Lower leg skin (tissue), 4 donors: ENCODE measurements around the gene FBXO38. TPM values are rescaled to one million over a fixed set of nuclear protein-coding genes. Genes with fewer than 3 reads are reported as not detected.

Source experiments
- DNase-seq, 2 donors: peaks; one replicate each; pipeline ENCODE4 v3.0.0-alpha.2; 2019; ENCODE audit warnings: low spot score in 2 of 2
- H3K4me3 ChIP-seq: fragments of 200-600 bp; sonication (generic); 2 replicates; pipeline ENCODE4 v1.5.1; 2017; ENCODE audit warnings: mild to moderate bottlenecking, low read depth; ENCODE audit not compliant: poor library complexity, severe bottlenecking
- POLR2A ChIP-seq, 2 donors: fragments of 450-650 bp; IDR thresholded peaks; one replicate each; pipeline ENCODE4 v1.6.1; 2016 to 2017; ENCODE audit warnings: antibody characterized with exemption in 2 of 2, mild to moderate bottlenecking in 1 of 2, moderate library complexity in 1 of 2
- WGBS, 2 donors: methylation state at CpG; one replicate each; pipeline ENCODE4 v1.1.5; 2018; 5-methylcytosine and 5-hydroxymethylcytosine counted together
- intact Hi-C: fragments of 100-400 bp; cut with DNase I; formaldehyde crosslinking; loops from one replicate; pipeline ENCODE4 v1.15.0; 2023; ENCODE audit warnings: low total_unique reads
- total RNA-seq, 4 donors: library from RNA; depleted of rRNA; stranded (reverse); fragments of >200 nt; gene quantifications; one replicate each; pipeline ENCODE4 v1.1.0, GENCODE V29; 2016
- TF ChIP-seq, protein P1 (sequence below), 3 donors: fragments of 450-650 bp; IDR thresholded peaks; one replicate each; pipeline ENCODE4 v1.5.1; 2016; ENCODE audit warnings: antibody characterized with exemption in 3 of 3, mild to moderate bottlenecking in 3 of 3, moderate library complexity in 2 of 3

FBXO38 gene
- total RNA-seq, 4 donors from 2014 or later = 31.7 to 76.7 (median 42.1) TPM

DNA sequence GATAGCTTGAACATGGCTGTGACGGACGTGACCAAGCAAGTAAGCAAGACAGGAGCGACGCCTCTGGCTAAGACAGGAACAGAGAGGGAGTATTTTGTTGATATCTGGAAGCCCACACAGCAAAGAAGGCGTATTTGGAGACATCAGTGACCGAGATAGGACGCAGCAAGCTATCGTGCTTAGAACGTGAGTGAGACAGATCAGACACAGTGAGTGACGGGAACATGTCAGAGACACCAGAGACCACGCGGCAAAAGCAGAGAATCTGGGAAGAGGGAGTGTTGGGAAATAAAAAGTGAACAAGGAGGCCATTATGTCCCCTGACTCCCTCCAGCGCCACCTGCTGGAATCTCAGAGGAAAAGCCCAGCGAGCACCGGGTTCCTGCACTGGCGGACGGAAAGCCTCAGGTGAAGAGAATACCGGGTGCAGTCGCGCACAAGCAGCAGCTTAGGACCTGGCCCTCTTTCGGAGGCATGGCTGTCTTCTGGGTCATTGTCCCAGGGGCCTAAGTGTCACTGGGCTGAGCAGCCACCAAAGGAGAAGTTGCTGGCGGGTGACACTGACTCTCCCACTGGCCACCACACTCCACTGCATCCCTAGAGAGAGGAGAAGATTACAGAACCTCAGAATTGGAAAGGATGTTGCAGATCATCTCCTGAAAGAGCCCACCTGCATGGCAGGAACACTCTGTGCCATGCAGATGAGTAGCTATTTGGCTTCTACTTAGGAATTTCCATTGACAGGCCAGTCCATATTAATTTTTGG lies 99.1 kb downstream of the FBXO38 start:
- 43 to 47% methylated on average over 22 of the region's 22 CpGs for whole genome bisulfite sequencing, 2 donors
- no peak overlapping the region for H3K4me3 ChIP-seq
- no peak for TF ChIP-seq POLR2A (IDR thresholded peaks at IDR 0.05)
- TF ChIP-seq, protein P1, sequence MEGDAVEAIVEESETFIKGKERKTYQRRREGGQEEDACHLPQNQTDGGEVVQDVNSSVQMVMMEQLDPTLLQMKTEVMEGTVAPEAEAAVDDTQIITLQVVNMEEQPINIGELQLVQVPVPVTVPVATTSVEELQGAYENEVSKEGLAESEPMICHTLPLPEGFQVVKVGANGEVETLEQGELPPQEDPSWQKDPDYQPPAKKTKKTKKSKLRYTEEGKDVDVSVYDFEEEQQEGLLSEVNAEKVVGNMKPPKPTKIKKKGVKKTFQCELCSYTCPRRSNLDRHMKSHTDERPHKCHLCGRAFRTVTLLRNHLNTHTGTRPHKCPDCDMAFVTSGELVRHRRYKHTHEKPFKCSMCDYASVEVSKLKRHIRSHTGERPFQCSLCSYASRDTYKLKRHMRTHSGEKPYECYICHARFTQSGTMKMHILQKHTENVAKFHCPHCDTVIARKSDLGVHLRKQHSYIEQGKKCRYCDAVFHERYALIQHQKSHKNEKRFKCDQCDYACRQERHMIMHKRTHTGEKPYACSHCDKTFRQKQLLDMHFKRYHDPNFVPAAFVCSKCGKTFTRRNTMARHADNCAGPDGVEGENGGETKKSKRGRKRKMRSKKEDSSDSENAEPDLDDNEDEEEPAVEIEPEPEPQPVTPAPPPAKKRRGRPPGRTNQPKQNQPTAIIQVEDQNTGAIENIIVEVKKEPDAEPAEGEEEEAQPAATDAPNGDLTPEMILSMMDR (IDR thresholded peaks at IDR 0.05) = peak in 1 of 3 donors; percentile 12
- intact Hi-C loops = no loop called here
- DNase-seq = no peak

GRCh38 chr5:148483750-148484149 lies 100.0 kb downstream of the FBXO38 start:
- no peak overlapping the region for H3K4me3 ChIP-seq
- TF ChIP-seq, protein P1 (IDR thresholded peaks at IDR 0.05) = no peak
- no peak for TF ChIP-seq POLR2A (IDR thresholded peaks at IDR 0.05)
- intact Hi-C loops = no loop called here
- 87 to 90% methylated on average over 3 of the region's 3 CpGs for WGBS, 2 donors
- no peak for DNase-seq

DNA sequence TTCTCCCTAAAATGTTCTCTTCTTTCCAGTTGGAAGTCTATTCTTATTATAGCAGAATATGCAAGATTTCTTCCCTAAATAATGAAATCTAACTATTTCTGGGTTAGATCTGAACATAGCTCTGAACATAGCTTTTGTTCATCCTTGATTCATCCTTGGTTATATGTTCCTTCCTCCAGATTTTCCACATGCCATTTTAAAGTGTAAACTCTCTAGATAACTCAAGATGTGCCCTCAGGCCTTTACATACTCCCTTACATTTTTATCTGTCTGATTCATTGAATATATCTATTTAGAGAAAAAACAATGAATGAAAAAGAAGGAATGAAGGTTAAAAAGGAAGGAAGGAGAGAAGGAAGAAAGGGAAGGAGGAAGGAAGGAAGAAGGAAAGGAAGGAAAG lies 100.9 kb downstream of the FBXO38 start:
- DNase-seq = no peak
- no peak overlapping the region for H3K4me3 ChIP-seq
- intact Hi-C loops = no loop called here
- TF ChIP-seq, protein P1 (IDR thresholded peaks at IDR 0.05) = no peak
- no peak for TF ChIP-seq POLR2A (IDR thresholded peaks at IDR 0.05)

- H3K4me3 ChIP-seq = no peak overlapping the region
- intact Hi-C loops = no loop called here
- 64 to 67% methylated on average over 3 of the region's 3 CpGs for WGBS, 2 donors
- DNase-seq = no peak
- no peak for TF ChIP-seq POLR2A (IDR thresholded peaks at IDR 0.05)
- TF ChIP-seq, protein P1 (IDR thresholded peaks at IDR 0.05) = no peak
These were observed 102.7 kb downstream of the FBXO38 start for GRCh38 chr5:148486456-148486855.

GRCh38 chr5:148488757-148489156 lies 105.0 kb downstream of the FBXO38 start:
- no peak for DNase-seq
- intact Hi-C loops = no loop called here
- WGBS, 2 donors = 64 to 67% methylated on average over 2 of the region's 2 CpGs
- H3K4me3 ChIP-seq = no peak overlapping the region
- TF ChIP-seq, protein P1 (IDR thresholded peaks at IDR 0.05) = no peak
- no peak for TF ChIP-seq POLR2A (IDR thresholded peaks at IDR 0.05)
